HepG2 (cell line): Measurements from ENCODE around the gene B3GNT7. TPM values are rescaled to one million over a fixed set of nuclear protein-coding genes. Genes with fewer than 3 reads are reported as not detected.

Experiments used
- ATAD3A ChIP-seq: sonication (generic); formaldehyde crosslinking; IDR thresholded peaks from 2 replicates; pipeline ENCODE4 v1.4.0; 2020; ENCODE audit warnings: missing genetic modification reagents
- ATF1 ChIP-seq: IDR thresholded peaks from 2 replicates; pipeline ENCODE4 v1.6.1; 2016; ENCODE audit warnings: mild to moderate bottlenecking, control low read depth
- ELF4 ChIP-seq: sonication (generic); formaldehyde crosslinking; IDR thresholded peaks from 2 replicates; pipeline ENCODE4 v1.5.0; 2020; ENCODE audit warnings: missing genetic modification reagents, mild to moderate bottlenecking, moderate library complexity, borderline replicate concordance
- NFKBIZ ChIP-seq: IDR thresholded peaks from 2 replicates; pipeline ENCODE4 v1.6.1; 2018; ENCODE audit warnings: missing genetic modification reagents, missing compliant biosample characterization
- SOX6 ChIP-seq, 2 experiments: fragments of 450-650 bp in 1 of 2; sonication (generic) in 1 of 2; formaldehyde crosslinking in 1 of 2; IDR thresholded peaks; 2 replicates each; pipeline versions ENCODE4 v1.4.0 to v1.6.1; 2017 to 2020; ENCODE audit warnings: antibody characterized with exemption in 1 of 2, mild to moderate bottlenecking in 1 of 2, missing genetic modification reagents in 1 of 2
- ZNF224 ChIP-seq: sonication (generic); formaldehyde crosslinking; IDR thresholded peaks from 2 replicates; pipeline ENCODE4 v1.5.0; 2020; ENCODE audit warnings: mild to moderate bottlenecking, missing genetic modification reagents
- ZSCAN25 ChIP-seq: sonication (generic); formaldehyde crosslinking; IDR thresholded peaks from 2 replicates; pipeline ENCODE4 v1.8.0; 2022; ENCODE audit warnings: mild to moderate bottlenecking, missing genetic modification reagents
- polyA plus RNA-seq, 8 experiments: library from polyadenylated mRNA; depleted of rRNA in 3 of 8; stranded (reverse) in 7 of 8; unstranded in 1 of 8; fragments of >200 nt; fragmentation: Illumina TruSeq in 4 of 8; extraction: Trizol in 4 of 8; gene quantifications; 2 replicates each; pipeline versions ENCODE4 v1.2.1 to v1.2.3, GENCODE V29; 2011 to 2016; ENCODE audit warnings: low read depth in 4 of 8, missing spikeins in 1 of 8, mixed read lengths in 1 of 8; ENCODE audit not compliant: insufficient read depth in 1 of 8
- total RNA-seq, 5 experiments: library from RNA; depleted of rRNA; stranded (reverse); fragments of >200 nt; fragmentation: Illumina TruSeq; extraction: Trizol; gene quantifications; 2 replicates each; pipeline ENCODE4 v1.2.3, GENCODE V29; 2016; ENCODE audit warnings: low read depth in 1 of 5
- TF ChIP-seq, protein P1 (sequence below), 2 experiments: fragments of 450-650 bp in 1 of 2; sonication (generic) in 1 of 2; formaldehyde crosslinking in 1 of 2; IDR thresholded peaks; 2 replicates each; pipeline versions ENCODE4 v1.6.1 to v1.8.0; 2016 to 2022; ENCODE audit warnings: antibody characterized with exemption in 1 of 2, mild to moderate bottlenecking in 1 of 2, missing genetic modification reagents in 1 of 2

Gene B3GNT7
- total and polyA plus RNA-seq, 2 of the 13 experiments (the other 11 are each of a cell fraction or from before 2014, with no cell fraction given): 0.04 to 0.24 TPM

DNA sequence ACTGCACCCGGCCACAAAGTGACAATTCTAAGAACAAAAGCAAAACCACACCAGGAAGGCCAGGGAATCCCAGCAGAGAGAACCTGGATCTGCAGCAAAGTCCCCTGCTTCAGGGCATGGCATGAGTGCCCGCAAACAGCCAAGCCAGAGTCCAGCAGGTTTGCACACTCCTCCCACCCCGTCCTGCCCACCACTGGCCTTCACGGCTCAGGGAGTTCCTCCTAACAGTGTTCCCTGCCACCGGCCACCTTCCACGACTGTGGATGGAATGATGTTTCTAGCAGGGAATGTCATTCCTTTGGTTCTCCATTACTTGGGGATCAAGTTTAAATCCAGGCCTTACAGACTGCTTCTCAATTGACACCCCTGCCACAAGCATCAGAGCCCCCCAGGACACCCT is 42.0 kb upstream of the B3GNT7 start (continued):
- TF ChIP-seq, protein P1, sequence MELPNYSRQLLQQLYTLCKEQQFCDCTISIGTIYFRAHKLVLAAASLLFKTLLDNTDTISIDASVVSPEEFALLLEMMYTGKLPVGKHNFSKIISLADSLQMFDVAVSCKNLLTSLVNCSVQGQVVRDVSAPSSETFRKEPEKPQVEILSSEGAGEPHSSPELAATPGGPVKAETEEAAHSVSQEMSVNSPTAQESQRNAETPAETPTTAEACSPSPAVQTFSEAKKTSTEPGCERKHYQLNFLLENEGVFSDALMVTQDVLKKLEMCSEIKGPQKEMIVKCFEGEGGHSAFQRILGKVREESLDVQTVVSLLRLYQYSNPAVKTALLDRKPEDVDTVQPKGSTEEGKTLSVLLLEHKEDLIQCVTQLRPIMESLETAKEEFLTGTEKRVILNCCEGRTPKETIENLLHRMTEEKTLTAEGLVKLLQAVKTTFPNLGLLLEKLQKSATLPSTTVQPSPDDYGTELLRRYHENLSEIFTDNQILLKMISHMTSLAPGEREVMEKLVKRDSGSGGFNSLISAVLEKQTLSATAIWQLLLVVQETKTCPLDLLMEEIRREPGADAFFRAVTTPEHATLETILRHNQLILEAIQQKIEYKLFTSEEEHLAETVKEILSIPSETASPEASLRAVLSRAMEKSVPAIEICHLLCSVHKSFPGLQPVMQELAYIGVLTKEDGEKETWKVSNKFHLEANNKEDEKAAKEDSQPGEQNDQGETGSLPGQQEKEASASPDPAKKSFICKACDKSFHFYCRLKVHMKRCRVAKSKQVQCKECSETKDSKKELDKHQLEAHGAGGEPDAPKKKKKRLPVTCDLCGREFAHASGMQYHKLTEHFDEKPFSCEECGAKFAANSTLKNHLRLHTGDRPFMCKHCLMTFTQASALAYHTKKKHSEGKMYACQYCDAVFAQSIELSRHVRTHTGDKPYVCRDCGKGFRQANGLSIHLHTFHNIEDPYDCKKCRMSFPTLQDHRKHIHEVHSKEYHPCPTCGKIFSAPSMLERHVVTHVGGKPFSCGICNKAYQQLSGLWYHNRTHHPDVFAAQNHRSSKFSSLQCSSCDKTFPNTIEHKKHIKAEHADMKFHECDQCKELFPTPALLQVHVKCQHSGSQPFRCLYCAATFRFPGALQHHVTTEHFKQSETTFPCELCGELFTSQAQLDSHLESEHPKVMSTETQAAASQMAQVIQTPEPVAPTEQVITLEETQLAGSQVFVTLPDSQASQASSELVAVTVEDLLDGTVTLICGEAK (IDR thresholded peaks at IDR 0.05): no peak
- TF ChIP-seq, protein P1 (CRISPR knock-in tag; IDR thresholded peaks at IDR 0.05): no peak
- TF ChIP-seq ZSCAN25 (no peak), SOX6 (IDR thresholded peaks at IDR 0.05) (no peak), SOX6 (CRISPR knock-in tag; IDR thresholded peaks at IDR 0.05) (no peak), ZNF224 (CRISPR knock-in tag) (no peak), ATAD3A (no peak), ATF1 (CRISPR knock-in tag) (no peak), ELF4 (CRISPR knock-in tag) (no peak), NFKBIZ (CRISPR knock-in tag) (no peak)
